HG03159 (cell line): Measurements from ENCODE around the gene SLC17A2.
"Not testable (repeated sequence)": the region's sequence is repeated elsewhere in the genome, so short reads cannot be mapped to it uniquely, and the experiment has no call there.

Source experiments
- ATAC-seq: cut with Tn5 transposase; IDR thresholded peaks from one replicate; pipeline ENCODE4 v1.9.1; 2021; ENCODE audit warnings: mild to moderate bottlenecking, moderate library complexity; ENCODE audit not compliant: unreplicated experiment

Gene SLC17A2

DNA sequence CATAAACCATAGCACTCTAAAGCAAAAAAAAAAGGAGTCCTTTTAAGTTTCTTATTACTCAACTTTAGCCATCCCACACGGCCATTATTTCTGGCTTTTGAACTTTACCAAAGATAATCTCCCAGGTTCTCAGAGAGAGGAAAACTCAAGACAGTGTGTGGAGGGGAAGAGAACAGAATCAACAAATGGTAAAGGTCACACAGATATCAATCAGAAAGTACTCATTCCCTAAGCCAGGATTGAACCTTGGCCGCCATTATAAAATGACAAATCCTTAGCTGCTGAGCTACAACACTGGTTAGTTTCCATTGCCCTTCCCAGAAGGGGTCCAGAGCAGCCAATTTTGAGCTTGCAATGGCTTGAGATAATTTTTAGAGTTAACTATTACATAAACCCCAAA is 22.0 kb upstream of the SLC17A2 start:
- ATAC-seq, result no peak

DNA sequence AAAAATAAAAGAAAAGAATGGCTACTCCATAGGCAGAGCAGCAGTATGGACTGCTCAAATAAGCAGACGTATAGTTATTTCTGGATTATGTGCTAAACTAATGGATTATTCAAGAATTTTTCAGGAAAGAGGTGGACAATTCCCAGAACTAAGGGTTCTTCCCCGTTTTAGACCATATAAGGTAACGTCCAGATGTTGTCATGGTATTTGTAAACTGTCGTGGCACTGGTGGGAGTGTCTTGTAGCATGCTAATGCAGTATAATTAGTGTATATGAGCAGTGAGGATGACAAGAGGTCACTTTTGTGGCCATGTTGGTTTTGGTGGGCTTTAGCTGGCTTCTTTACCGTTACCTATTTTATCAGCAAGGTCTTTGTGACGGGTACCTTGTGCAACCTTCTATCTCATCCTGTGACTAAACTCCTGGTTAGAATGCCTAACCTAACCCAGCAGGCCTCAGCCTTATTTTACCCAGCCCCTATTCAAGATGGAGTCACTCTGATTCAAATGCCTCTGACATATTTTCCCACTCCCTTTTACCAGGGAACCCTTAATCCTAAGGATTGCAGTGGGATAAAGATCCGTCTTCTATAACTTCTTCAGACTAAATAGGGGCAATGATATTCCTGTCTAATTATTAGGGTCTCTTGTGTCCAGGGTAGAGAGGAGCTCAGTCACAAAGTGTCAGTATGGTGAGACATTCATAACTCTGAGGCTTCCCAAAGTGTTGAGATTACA is 21.0 kb upstream of the SLC17A2 start:
- no peak for ATAC-seq

GRCh38 chr6:25950297-25950696 is 19.8 kb upstream of the SLC17A2 start:
- ATAC-seq, result no peak

DNA sequence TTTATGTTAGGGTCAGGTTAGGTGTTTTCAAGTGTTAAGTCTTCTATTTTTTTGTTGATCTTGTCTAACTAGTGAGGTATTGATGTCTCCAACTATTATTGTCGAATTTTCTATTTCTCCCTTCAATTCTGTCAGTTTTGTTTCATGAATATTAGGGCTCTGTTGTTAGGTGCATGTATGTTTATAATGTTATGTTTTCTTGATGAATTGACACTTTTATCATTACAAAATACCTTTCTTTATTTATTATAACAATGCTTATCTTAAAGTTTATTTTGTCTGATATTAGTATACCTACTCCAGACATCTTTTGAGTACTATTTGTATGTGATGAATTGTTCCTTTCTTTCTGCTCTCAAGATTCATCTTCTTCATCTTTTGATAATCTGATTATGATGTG is 19.2 kb upstream of the SLC17A2 start:
- no peak for ATAC-seq

- ATAC-seq, result not testable (repeated sequence)
Measured at GRCh38 chr6:25947492-25947891, 17.0 kb upstream of the SLC17A2 start.

GRCh38 chr6:25946631-25947030 is 16.1 kb upstream of the SLC17A2 start:
- no peak for ATAC-seq

DNA sequence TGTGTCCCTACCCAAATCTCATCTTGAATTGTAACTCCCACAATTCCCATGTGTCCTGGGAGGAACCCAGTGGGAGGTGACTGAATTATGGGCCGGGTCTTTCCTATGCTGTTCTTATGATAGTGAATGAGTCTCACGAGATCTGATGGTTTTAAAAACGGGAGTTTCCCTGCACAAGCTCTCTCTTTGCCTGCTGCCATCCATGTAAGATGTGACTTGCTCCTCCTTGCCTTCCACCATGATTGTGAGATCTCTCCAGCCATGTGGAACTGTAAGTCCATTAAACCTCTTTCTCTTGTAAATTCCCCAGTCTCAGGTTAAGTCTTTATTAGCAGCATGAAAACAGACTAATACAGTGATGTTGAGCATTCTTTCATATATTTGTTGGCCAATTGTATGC is 15.2 kb upstream of the SLC17A2 start:
- not testable (repeated sequence) for ATAC-seq

DNA sequence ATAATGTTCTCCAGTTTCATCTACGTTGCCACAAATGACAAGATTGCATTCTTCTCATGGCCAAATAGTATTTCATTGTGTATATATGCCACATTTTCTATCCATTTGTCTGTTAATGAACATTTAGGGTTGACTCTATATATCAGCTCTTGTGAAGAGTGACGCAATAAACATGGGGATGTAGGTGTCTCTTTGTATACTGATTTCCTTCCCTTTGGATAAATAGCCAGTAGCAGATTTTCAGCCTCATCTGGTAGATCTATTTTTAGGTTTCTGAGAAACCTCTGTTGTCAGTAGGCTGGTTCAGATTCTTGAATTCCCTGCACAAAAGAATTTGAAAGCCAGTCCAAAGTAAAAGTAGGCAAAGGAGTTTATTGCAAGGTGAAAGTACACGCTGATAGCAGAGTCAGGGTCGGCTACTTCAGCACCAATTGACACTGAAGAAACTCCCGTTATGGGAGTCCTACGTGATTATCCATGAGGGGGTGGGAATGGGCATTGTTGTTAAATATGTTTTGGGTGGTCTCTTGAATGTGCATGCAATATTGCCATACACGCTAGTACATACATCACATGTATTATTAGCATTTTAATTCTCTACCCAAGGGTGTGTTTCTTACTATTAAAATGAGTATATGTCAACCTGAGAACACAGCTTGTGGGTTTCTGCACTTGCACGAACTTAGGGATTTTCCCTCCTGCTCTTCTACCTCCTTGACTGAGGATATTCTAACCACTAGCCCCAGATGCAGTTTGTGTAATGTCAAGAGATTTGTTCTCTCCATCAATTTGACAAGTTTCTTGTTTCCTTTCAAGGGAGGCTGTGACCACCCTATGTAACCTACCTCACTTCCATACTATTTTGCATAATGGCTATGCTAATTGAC is 14.4 kb upstream of the SLC17A2 start:
- peak; percentile 76 for ATAC-seq

GRCh38 chr6:25943887-25944286 is 13.4 kb upstream of the SLC17A2 start:
- no peak for ATAC-seq

DNA sequence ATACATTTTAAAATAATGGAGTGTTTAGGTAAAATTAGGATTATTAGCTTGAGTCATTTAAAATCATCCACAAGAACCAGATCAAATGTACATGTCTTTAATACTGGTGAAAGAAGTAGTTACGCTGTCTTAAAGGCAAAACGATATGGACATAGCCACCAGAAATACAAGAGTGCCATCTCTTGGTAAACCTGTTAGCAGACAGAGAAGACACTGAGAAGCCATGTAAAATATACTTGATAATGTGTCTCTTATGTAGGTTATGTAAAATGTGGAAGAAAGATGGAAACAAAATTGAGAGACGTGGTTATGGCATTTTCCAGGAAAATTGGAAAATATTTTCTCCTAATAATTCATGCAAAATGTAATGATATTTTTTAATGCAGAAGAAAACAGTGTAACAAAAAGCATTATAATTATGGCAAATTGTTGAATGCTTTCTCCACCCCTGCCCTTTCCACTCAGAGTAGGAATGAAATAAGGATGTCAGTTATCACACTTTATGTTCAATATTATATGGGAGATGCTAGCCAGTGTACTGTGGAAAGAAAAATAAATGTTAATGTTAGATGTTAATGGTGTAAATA is 12.2 kb upstream of the SLC17A2 start:
- no peak for ATAC-seq

GRCh38 chr6:25939593-25939992 is 9.1 kb upstream of the SLC17A2 start:
- ATAC-seq, result no peak

- ATAC-seq, result no peak
Measured at GRCh38 chr6:25935953-25936352, 5.5 kb upstream of the SLC17A2 start.

- no peak for ATAC-seq
Measured at GRCh38 chr6:25934735-25935313, 4.3 kb upstream of the SLC17A2 start.

DNA sequence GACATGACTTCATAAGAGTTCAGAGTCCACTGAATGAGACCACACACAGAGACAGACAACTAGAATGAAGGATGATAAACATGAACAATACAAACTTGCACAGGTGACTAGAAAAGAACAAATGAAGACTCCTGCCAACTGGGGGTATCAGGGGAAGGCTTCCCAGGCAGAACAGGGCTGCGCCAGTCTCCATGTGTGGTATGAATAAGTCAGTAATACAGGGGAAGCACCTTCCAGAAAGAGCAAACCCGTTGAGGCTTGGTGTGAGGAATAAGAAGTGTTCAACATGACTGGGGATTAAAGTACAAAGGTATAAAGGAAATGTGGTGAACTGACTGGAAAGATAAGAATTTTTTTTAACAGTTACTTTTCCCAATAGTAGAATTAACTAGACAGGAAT is 3.7 kb upstream of the SLC17A2 start:
- no peak for ATAC-seq

DNA sequence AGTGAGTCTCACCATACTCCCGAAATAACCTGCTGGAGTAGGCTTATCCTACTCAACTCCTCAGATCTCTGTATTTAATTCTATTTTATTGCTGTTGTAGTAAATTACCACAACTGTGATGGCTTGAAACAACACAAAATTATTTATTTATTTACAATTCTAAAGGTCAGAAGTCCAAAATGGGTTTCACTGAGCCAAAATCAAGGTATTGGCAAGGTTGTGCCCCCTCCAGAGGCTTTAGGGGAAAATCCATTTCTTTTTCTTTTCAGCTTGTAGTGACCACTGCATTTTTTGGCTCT is 869 bp upstream of the SLC17A2 start:
- no peak for ATAC-seq

DNA sequence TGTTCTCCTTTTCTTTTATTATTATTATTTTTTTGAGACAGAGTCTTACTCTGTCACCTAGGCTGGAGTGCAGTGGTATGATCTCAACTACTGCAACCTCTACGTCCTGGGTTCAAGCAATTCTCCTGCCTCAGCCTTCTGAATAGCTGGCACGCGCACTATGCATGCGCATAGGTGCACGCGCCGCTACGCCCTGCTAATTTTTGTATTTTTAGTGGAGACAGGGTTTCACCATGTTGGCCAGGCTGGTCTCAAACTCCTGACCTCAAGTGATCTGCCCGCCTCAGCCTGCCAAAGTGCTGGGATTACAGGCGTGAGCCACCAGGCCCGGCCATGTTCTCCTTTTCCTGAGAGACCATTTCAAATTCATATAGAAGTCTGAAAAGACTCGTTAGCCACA is 706 bp downstream of the SLC17A2 start:
- not testable (repeated sequence) for ATAC-seq

DNA sequence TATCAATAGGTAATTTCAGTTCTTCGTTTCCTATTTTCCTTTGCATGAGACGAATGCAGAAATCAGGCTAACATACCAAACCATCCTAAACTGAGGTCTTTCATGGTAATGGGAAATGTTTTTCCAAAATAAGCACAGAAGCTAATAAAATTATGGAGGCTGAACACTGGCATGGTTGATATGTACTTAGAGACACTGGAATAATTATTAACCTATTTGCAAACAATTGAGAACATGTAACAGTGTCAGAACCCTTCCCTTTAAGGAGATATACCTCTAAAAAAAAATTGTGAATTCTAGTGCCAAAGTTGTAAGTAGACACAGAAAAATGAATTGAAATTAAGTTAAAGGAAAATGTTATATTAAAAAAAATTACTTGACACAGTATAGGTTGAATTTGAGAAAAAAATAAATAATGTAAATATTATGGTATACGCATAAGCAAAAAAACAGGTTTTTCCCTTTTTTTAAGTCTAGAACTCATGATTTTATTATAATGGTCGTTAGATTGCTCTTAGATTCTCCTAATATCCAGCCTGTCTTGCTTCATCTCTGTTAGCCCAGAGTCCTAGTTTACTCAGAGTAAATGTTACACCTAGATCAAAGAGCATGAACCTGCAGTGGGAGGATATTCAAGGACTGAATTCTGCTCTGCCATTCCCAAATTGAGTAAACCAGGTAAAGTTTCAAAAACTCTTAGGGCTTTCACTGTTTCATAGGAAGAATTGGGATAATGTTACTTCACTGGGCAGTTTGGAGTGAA is 1.7 kb downstream of the SLC17A2 start:
- ATAC-seq, result no peak

- ATAC-seq, result no peak
Measured at GRCh38 chr6:25927756-25928216, 2.7 kb downstream of the SLC17A2 start.

DNA sequence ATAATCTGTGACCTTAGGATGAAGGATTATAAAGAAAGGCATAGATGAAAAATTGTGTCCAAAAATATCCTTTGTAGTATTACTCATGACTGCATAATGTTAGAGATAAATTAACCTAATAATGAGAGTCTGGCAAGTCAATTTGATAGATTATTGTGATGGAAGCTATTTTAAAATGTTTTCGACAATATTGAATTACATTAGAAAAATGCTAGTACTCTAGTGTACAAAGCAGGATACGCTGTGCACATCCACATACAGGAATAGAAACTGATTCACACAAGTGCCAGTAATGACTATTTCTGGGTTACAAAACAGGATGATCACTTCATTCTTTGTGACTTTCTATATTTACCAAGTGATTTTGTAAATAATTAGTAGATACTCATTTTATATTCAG is 3.3 kb downstream of the SLC17A2 start:
- no peak for ATAC-seq

- ATAC-seq, result no peak
Measured at GRCh38 chr6:25925876-25926275, 4.6 kb downstream of the SLC17A2 start.

DNA sequence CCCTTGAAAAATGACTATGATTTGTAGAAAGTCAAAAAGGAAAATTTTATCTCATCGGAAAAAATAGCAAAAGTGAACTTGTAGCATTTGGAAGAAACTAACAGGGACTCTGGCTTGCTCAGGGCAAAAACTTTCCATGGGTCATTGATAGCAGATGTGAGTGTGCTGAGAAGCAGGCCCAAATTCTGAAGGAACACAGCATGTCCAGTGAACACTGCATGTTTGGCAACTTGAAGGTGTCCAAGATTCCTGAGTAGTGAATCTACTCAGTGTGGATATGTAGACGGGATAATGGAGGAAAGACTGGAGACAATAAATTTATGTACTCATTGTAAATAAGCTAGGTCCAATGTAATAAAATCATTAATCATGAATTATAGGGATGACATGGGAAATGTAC is 8.2 kb downstream of the SLC17A2 start:
- no peak for ATAC-seq
